SKM-1 treated with dmso at 0.1 percent for 144 hours (cell line): Measurements from ENCODE around the gene CYP17A1.

ENCODE experiments used
- DNase-seq: peaks from one replicate; lab custom pipeline; 2025; ENCODE audit not compliant: unreplicated experiment; lab: John Stamatoyannopoulos, UW

The CYP17A1 gene

DNA sequence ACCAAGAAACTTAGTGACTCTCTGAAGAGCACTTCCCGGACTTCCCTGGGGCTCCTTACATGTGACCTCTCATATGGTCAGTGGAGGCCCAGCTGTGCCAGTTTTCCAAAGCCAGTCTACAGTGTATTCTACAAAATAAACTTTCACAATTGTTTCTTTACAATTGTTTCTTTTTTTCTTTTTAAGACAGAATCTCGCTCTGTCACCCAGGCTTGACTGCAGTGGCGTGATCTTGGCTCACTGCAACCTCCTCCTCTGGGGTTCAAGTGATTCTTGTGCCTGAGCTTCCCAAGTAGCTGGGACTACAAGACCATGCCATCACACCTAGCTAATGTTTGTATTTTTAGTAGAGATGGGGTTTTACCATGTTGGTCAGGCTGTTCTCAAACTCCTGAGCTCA, 25.9 kb downstream of the CYP17A1 start:
- no peak for DNase-seq

GRCh38 chr10:102808380-102808779, 28.8 kb downstream of the CYP17A1 start:
- no peak for DNase-seq

GRCh38 chr10:102804382-102805055, 32.7 kb downstream of the CYP17A1 start:
- DNase-seq = no peak

DNA sequence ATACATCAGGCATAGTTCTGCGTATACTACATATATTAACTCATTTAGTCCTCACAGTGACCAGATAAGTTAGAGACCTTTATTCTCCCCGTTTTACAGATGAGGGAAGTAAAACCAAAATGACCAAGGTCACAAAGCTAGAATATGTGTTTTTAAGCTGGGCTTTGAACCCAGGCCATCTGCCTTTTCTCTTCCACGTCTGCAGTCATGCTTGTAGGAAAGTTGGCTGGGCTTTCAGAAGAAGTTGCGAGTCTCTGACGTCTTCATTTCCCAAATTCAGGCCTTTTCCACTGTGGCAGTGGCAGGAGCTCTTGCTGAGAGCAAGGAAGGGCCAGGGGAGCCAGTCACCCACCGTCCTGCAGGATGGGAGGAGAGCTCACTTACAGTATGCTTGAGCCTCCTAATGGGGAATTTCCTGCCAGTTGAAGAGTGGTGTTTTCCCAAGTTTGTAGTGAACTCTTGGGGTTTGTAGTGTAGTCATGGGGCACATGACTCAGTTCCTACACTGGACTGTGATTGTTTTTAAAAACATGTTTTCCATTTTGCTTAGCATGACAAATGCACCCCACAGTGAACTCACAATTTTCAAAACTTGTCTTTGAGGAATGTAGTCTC, 34.2 kb downstream of the CYP17A1 start:
- no peak for DNase-seq

- peak; percentile 14 for DNase-seq
Measured at GRCh38 chr10:102801978-102802377, 35.2 kb downstream of the CYP17A1 start.

- no peak for DNase-seq
Measured at GRCh38 chr10:102801496-102801895, 35.7 kb downstream of the CYP17A1 start.

DNA sequence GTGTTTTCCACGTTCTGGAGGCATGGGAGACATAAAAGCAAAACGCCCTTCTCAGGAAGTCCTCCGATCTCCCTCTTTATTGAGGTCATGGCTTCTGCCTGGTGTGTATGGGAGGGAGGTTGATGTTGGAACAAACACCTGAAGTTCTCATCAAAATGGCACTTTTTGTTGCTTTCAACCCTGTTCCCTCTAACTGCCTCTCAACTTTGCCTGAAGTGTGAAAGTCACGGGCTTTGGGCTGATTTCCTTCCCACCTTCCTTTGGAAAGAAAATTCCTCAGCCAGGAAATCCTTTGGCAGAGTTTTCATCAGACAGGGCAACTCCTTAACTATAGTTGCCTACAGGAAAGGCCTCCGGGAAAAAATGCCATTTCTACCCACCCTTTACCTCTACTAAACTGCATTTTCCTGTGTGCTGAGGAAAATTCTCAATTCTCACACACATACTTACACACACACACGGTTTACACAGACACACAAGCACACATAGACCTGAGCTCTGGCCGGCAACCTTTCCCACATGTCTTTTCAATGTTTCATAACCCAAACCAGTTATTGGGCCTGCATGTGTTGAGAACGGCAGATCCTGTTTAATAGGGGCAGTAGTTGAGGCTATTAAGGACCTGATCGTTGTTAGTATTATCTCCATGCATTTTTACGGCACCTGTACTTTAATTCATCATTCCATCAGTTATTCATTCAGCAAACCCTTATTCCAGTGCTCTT, 36.4 kb downstream of the CYP17A1 start:
- no peak for DNase-seq

GRCh38 chr10:102799691-102800471, 37.3 kb downstream of the CYP17A1 start:
- no peak for DNase-seq

GRCh38 chr10:102796407-102797176, 40.6 kb downstream of the CYP17A1 start:
- DNase-seq = peak; percentile 59

- no peak for DNase-seq
Measured at GRCh38 chr10:102795453-102796406, 41.5 kb downstream of the CYP17A1 start.

GRCh38 chr10:102791754-102792395, 45.3 kb downstream of the CYP17A1 start:
- DNase-seq = no peak

DNA sequence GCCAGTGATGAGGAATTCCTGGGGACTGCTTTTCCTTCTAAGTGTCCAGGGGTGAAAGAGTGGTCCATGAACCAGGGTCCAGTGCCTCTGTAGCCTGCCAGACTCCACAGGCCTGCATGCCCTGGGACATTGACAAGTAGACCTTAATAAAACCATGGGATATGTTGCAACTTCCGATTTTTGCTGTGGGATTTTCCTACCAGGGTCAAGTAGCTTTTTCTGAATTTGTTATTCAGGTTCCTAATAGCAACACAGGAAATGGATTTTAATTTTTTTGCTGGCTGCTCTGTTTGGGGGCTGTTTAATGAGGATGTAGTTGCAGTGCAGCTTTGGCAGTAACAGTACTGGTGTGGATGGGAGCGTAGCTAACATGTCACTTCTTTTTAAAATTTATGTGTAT, 51.4 kb downstream of the CYP17A1 start:
- peak; percentile 64 for DNase-seq

- DNase-seq = peak; percentile 31
Measured at GRCh38 chr10:102783568-102783967, 53.6 kb downstream of the CYP17A1 start.

- DNase-seq = no peak
Measured at GRCh38 chr10:102782673-102783551, 54.3 kb downstream of the CYP17A1 start.

- no peak for DNase-seq
Measured at GRCh38 chr10:102781921-102782557, 55.2 kb downstream of the CYP17A1 start.

DNA sequence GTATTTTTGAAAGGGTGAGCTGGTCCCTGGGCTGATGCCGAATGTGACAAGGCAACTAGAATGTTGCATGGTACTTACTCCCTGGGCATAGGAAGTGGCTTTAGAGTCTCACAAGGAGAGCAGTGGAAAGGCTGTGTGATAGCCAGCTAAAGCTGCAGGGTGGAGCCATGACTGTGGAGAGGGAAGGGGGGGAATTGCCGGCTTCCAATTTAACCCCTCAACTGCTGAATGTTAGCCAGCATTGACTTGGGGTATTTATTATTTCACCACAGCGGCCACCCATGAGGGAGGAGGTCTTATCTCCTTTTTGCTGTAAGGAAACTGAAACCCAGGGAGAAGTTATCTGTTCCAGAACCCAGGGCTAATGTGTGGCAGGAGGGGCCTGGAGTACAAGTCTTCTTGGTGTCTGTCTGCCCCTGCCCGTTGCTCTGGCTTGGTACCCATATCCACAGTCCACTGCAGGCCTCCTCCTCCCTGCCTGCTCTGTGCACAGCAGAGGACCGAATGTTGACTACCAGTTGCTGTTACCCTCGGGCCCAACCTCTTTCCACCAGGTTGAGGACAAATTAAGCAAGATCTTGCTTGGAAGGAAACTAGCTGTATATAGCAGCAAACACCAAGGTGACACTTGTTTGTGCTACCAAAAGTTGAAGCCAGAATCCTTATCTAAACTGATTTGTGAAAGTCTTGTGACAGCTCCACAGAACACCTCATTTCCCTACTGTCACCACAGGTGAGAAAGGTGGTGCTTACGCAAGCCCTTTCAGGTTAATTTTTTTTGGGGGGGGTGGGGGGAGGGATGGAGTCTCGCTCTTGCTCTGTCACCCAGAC, 55.9 kb downstream of the CYP17A1 start:
- no peak for DNase-seq
